SU-DHL-6 (cell line): ENCODE measurements around the gene MMP23B.

Experiments used
- H2AFZ ChIP-seq: fragments of 200-600 bp; sonication (generic); 2 replicates; pipeline ENCODE4 v1.6.1; 2014; ENCODE audit warnings: low read depth, mild to moderate bottlenecking, moderate library complexity, mixed read lengths, antibody characterized with exemption, low read length; ENCODE audit not compliant: severe bottlenecking
- H3F3A ChIP-seq: fragments of 200-600 bp; shearing (Covaris generic); 2 replicates; pipeline ENCODE4 v1.6.0; 2016; ENCODE audit warnings: antibody characterized with exemption, mild to moderate bottlenecking; ENCODE audit not compliant: insufficient read depth
- H3K27ac ChIP-seq: fragments of 200-600 bp; sonication (generic); 2 replicates; pipeline ENCODE4 v1.5.1; 2016; ENCODE audit warnings: low read depth, mild to moderate bottlenecking, low read length, moderate library complexity, mixed read lengths
- H3K27me3 ChIP-seq: fragments of 200-600 bp; sonication (generic), shearing (Covaris generic); 2 replicates; pipeline ENCODE4 v1.6.0; 2014; ENCODE audit warnings: mild to moderate bottlenecking, low read length
- H3K36me3 ChIP-seq: fragments of 200-600 bp; sonication (generic); 2 replicates; pipeline ENCODE4 v1.6.1; 2014; ENCODE audit warnings: mild to moderate bottlenecking, low read length, mixed read lengths
- H3K4me2 ChIP-seq: fragments of 300-600, 200-600 bp; shearing (Covaris generic), sonication (generic); 2 replicates; pipeline ENCODE4 v1.6.0; 2014; ENCODE audit warnings: low read length, low read depth, mild to moderate bottlenecking; ENCODE audit not compliant: poor library complexity, severe bottlenecking
- H3K4me3 ChIP-seq: fragments of 200-600 bp; sonication (generic); 2 replicates; pipeline ENCODE4 v1.5.1; 2014; ENCODE audit warnings: antibody characterized with exemption, low read length, mild to moderate bottlenecking, mixed read lengths; ENCODE audit not compliant: insufficient read depth, poor library complexity, severe bottlenecking
- H3K79me2 ChIP-seq: fragments of 200-600 bp; sonication (generic); 2 replicates; pipeline ENCODE4 v1.6.1; 2014; ENCODE audit warnings: mild to moderate bottlenecking, low read length, moderate library complexity; ENCODE audit not compliant: insufficient read depth
- H3K9ac ChIP-seq: fragments of 200-600 bp; sonication (generic); 2 replicates; pipeline ENCODE4 v1.7.0; 2014; ENCODE audit warnings: mild to moderate bottlenecking, low read length
- H3K9me2 ChIP-seq: fragments of 200-600 bp; sonication (generic); replicated peaks from 2 replicates; pipeline ENCODE4 v1.6.1; 2014; ENCODE audit warnings: low read length; ENCODE audit not compliant: insufficient read depth
- H3K9me3 ChIP-seq: fragments of 200-600 bp; sonication (generic); 2 replicates; pipeline ENCODE4 v1.6.1; 2014; ENCODE audit warnings: low read length, mixed read lengths; ENCODE audit not compliant: insufficient read depth
- H4K20me1 ChIP-seq: fragments of 200-600 bp; sonication (generic); 2 replicates; pipeline ENCODE4 v1.6.1; 2014; ENCODE audit warnings: low read depth, mild to moderate bottlenecking, antibody characterized with exemption, low read length, moderate library complexity, mixed read lengths
- CTCF ChIP-seq: fragments of 200-600 bp; sonication (generic); IDR thresholded peaks from one replicate; pipeline ENCODE4 v1.5.1; 2017; ENCODE audit warnings: antibody characterized with exemption, mild to moderate bottlenecking, low read length, moderate library complexity; ENCODE audit not compliant: insufficient read depth, poor library complexity, severe bottlenecking
- EZH2phosphoT487 ChIP-seq: fragments of 200-600 bp; sonication (generic), shearing (Covaris generic); conservative IDR thresholded peaks from 2 replicates; pipeline ENCODE4 v1.6.1; 2018; ENCODE audit warnings: mild to moderate bottlenecking, antibody characterized with exemption, low read length, moderate library complexity, mixed read lengths

MMP23B gene

GRCh38 chr1:1605034-1605591 is 26.9 kb upstream of the MMP23B start:
- Histone ChIP-seq H3F3A (no peaks in the 10 kb centered on the region), H3K9me2 (no peaks in the 10 kb centered on the region), H3K9ac (no peak overlapping the region), H3K4me2 (no peak overlapping the region), H3K27ac (no peak overlapping the region), H3K4me3 (no peak overlapping the region), H2AFZ (no peak overlapping the region), H4K20me1 (no peaks in the 10 kb centered on the region), H3K79me2 (no peaks in the 10 kb centered on the region), H3K9me3 (no peaks in the 10 kb centered on the region), H3K36me3 (no peaks in the 10 kb centered on the region), H3K27me3 (no peaks in the 10 kb centered on the region)
- TF ChIP-seq CTCF (no peak), EZH2phosphoT487 (no peak)

- Histone ChIP-seq H3K27me3 (no peaks in the 10 kb centered on the region), H2AFZ (no peak overlapping the region), H4K20me1 (no peaks in the 10 kb centered on the region), H3K9me2 (no peaks in the 10 kb centered on the region), H3K4me2 (no peak overlapping the region), H3K4me3 (no peak overlapping the region), H3K27ac (no peak overlapping the region), H3F3A (no peaks in the 10 kb centered on the region), H3K79me2 (no peaks in the 10 kb centered on the region), H3K9ac (no peak overlapping the region), H3K9me3 (no peaks in the 10 kb centered on the region), H3K36me3 (no peaks in the 10 kb centered on the region)
- no peak for TF ChIP-seq EZH2phosphoT487
- no peak for TF ChIP-seq CTCF
These were observed 26.2 kb upstream of the MMP23B start for GRCh38 chr1:1605724-1606123.

GRCh38 chr1:1606232-1606631 is 25.7 kb upstream of the MMP23B start:
- no peaks in the 10 kb centered on the region for H3K9me2 ChIP-seq
- H3K27ac ChIP-seq, result no peak overlapping the region
- no peaks in the 10 kb centered on the region for H3K79me2 ChIP-seq
- TF ChIP-seq CTCF (no peak), EZH2phosphoT487 (no peak)
- H3K4me2 ChIP-seq, result no peak overlapping the region
- no peak overlapping the region for H2AFZ ChIP-seq
- H3F3A ChIP-seq, result no peaks in the 10 kb centered on the region
- no peak overlapping the region for H3K9ac ChIP-seq
- H3K9me3 ChIP-seq, result no peaks in the 10 kb centered on the region
- no peaks in the 10 kb centered on the region for H3K36me3 ChIP-seq
- H3K27me3 ChIP-seq, result no peaks in the 10 kb centered on the region
- no peaks in the 10 kb centered on the region for H4K20me1 ChIP-seq
- H3K4me3 ChIP-seq, result no peak overlapping the region
